ENCODE measurements around the gene SLC6A3.

DNA sequence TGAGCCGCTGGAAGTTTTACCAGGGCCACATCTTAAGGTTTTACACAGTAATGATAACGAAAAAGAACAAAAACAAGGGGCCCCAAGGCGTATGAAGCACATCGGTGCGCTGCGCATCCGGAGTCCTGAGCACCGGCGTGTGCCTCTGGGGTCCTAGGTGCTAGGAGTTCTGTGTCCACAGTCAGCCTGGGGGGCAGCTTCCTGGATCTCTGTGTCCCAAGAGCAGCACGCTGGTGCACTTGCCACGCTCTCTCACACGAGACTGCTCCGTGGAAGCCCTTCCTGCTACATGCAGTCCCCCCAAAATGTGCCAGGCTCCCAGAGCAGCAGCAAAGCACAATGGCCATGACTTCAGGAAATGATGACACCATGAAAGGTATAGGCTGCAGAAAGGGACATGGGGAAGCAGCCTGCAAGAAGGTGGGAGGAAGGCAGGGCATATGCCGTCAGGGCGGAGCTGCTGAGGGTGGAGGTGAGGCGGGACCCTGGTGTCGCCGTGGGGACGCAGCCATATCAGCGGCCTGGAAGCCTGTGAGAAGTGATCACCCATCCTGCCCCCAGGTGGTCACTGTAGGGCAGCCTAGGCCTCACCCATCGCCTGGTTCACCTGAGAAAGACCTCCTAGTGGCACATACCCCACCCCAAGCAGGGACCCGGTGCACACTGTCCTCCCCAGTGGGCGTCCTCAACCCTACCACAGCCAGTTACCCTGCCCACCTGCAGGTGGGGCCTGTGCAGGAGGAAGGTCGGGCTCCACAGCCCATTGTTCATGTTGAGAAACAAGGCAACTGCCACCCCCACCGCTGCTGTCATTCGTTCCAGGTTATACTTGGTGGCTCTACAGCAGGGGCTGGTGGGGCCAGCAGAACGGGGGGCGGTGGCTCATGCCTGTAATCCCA, 23.6 kb upstream of the SLC6A3 start:
- TF ChIP-seq, protein P1, sequence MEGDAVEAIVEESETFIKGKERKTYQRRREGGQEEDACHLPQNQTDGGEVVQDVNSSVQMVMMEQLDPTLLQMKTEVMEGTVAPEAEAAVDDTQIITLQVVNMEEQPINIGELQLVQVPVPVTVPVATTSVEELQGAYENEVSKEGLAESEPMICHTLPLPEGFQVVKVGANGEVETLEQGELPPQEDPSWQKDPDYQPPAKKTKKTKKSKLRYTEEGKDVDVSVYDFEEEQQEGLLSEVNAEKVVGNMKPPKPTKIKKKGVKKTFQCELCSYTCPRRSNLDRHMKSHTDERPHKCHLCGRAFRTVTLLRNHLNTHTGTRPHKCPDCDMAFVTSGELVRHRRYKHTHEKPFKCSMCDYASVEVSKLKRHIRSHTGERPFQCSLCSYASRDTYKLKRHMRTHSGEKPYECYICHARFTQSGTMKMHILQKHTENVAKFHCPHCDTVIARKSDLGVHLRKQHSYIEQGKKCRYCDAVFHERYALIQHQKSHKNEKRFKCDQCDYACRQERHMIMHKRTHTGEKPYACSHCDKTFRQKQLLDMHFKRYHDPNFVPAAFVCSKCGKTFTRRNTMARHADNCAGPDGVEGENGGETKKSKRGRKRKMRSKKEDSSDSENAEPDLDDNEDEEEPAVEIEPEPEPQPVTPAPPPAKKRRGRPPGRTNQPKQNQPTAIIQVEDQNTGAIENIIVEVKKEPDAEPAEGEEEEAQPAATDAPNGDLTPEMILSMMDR (IDR thresholded peaks at IDR 0.05; ENCODE audit: low read depth, low read length) = no peak
- TF ChIP-seq POLR2A (IDR thresholded peaks at IDR 0.05; ENCODE audit: extremely low read depth, insufficient read length) = no peak
